ENCODE results near the gene TNFSF4. TPM values are rescaled to one million over a fixed set of nuclear protein-coding genes. Genes with fewer than 3 reads are reported as not detected.

Gene TNFSF4
- polyA plus RNA-seq, 1 donor from 2014 or later = 0.06 TPM

GRCh38 chr1:173224280-173224892 lies 17.3 kb upstream of the TNFSF4 start:
- peaks cover 0 to 6% (median 0%) of the 10 kb centered on the region in 3 donors for H3K4me1 Mint-ChIP-seq
- H3K27me3 Mint-ChIP-seq = no peaks in the 10 kb centered on the region
- H3K9me3 Mint-ChIP-seq = peaks cover 1 to 6% (median 5%) of the 10 kb centered on the region in 3 donors
- no peak overlapping the region for H3K4me3 Mint-ChIP-seq
- H3K27ac Mint-ChIP-seq = no peak overlapping the region
- H3K36me3 Mint-ChIP-seq = no peaks in the 10 kb centered on the region

- Mint-ChIP-seq H3K27me3 (no peaks in the 10 kb centered on the region), H3K4me1 (peaks cover 0 to 6% (median 0%) of the 10 kb centered on the region in 3 donors), H3K4me3 (no peak overlapping the region), H3K36me3 (no peaks in the 10 kb centered on the region), H3K9me3 (no peaks in the 10 kb centered on the region), H3K27ac (no peak overlapping the region)
These were observed 15.9 kb upstream of the TNFSF4 start for GRCh38 chr1:173223031-173223380.

GRCh38 chr1:173222149-173223030 lies 15.3 kb upstream of the TNFSF4 start:
- no peaks in the 10 kb centered on the region for H3K27me3 Mint-ChIP-seq
- no peak overlapping the region for H3K27ac Mint-ChIP-seq
- H3K36me3 Mint-ChIP-seq = no peaks in the 10 kb centered on the region
- no peaks in the 10 kb centered on the region for H3K9me3 Mint-ChIP-seq
- no peak overlapping the region for H3K4me3 Mint-ChIP-seq
- H3K4me1 Mint-ChIP-seq = peaks cover 0 to 6% (median 0%) of the 10 kb centered on the region in 3 donors

- Mint-ChIP-seq H3K36me3 (peaks cover 2% of the 10 kb centered on the region), H3K27ac (no peak overlapping the region), H3K27me3 (no peaks in the 10 kb centered on the region), H3K4me3 (no peak overlapping the region), H3K9me3 (no peaks in the 10 kb centered on the region), H3K4me1 (no peaks in the 10 kb centered on the region)
These were observed 13.0 kb upstream of the TNFSF4 start for GRCh38 chr1:173220157-173220556.

- no peaks in the 10 kb centered on the region for H3K27me3 Mint-ChIP-seq
- H3K4me1 Mint-ChIP-seq = peaks cover 0 to 3% (median 0%) of the 10 kb centered on the region in 3 donors
- H3K4me3 Mint-ChIP-seq = no peak overlapping the region
- peaks cover 2% of the 10 kb centered on the region for H3K36me3 Mint-ChIP-seq
- H3K27ac Mint-ChIP-seq = no peak overlapping the region
- H3K9me3 Mint-ChIP-seq = no peaks in the 10 kb centered on the region
These were observed 6.5 kb upstream of the TNFSF4 start for GRCh38 chr1:173213665-173214064.

GRCh38 chr1:173212952-173213491 lies 5.9 kb upstream of the TNFSF4 start:
- Mint-ChIP-seq H3K36me3 (peaks cover 2% of the 10 kb centered on the region), H3K9me3 (no peaks in the 10 kb centered on the region), H3K4me3 (no peak overlapping the region), H3K27ac (no peak overlapping the region), H3K27me3 (no peaks in the 10 kb centered on the region), H3K4me1 (peaks cover 0 to 3% (median 0%) of the 10 kb centered on the region in 3 donors)

- H3K9me3 Mint-ChIP-seq = no peaks in the 10 kb centered on the region
- no peak overlapping the region for H3K4me3 Mint-ChIP-seq
- peak overlapping the region in 1 of 3 donors; percentile 51 for H3K27ac Mint-ChIP-seq
- no peaks in the 10 kb centered on the region for H3K27me3 Mint-ChIP-seq
- H3K36me3 Mint-ChIP-seq = no peaks in the 10 kb centered on the region
- peaks cover 14 to 17% (median 16%) of the 10 kb centered on the region in 3 donors for H3K4me1 Mint-ChIP-seq
These were observed 3.6 kb upstream of the TNFSF4 start for GRCh38 chr1:173210716-173211231.

GRCh38 chr1:173210283-173210682 lies 3.2 kb upstream of the TNFSF4 start:
- no peaks in the 10 kb centered on the region for H3K9me3 Mint-ChIP-seq
- peak overlapping the region in 1 of 3 donors; percentile 51 for H3K27ac Mint-ChIP-seq
- no peaks in the 10 kb centered on the region for H3K27me3 Mint-ChIP-seq
- no peak overlapping the region for H3K4me3 Mint-ChIP-seq
- H3K4me1 Mint-ChIP-seq = peaks cover 18 to 22% (median 20%) of the 10 kb centered on the region in 3 donors
- H3K36me3 Mint-ChIP-seq = no peaks in the 10 kb centered on the region

GRCh38 chr1:173208868-173209267 lies 1.7 kb upstream of the TNFSF4 start:
- Mint-ChIP-seq H3K4me1 (peaks cover 20 to 27% (median 22%) of the 10 kb centered on the region in 3 donors), H3K4me3 (no peak overlapping the region), H3K27me3 (no peaks in the 10 kb centered on the region), H3K27ac (no peak overlapping the region), H3K9me3 (no peaks in the 10 kb centered on the region), H3K36me3 (no peaks in the 10 kb centered on the region)

GRCh38 chr1:173208146-173208545 lies 1.0 kb upstream of the TNFSF4 start:
- Mint-ChIP-seq H3K9me3 (no peaks in the 10 kb centered on the region), H3K36me3 (no peaks in the 10 kb centered on the region), H3K27ac (no peak overlapping the region), H3K4me1 (peaks cover 20 to 27% (median 22%) of the 10 kb centered on the region in 3 donors), H3K4me3 (no peak overlapping the region), H3K27me3 (no peaks in the 10 kb centered on the region)

- no peaks in the 10 kb centered on the region for H3K27me3 Mint-ChIP-seq
- peaks cover 19 to 32% (median 24%) of the 10 kb centered on the region in 3 donors for H3K4me1 Mint-ChIP-seq
- H3K9me3 Mint-ChIP-seq = no peaks in the 10 kb centered on the region
- peaks cover 1% of the 10 kb centered on the region for H3K36me3 Mint-ChIP-seq
- peak overlapping the region in 2 of 4 donors; percentile 38 to 81 for H3K4me3 Mint-ChIP-seq
- H3K27ac Mint-ChIP-seq = peak overlapping the region in 1 of 3 donors; percentile 55
These were observed 1.7 kb downstream of the TNFSF4 start for GRCh38 chr1:173205146-173206051.

GRCh38 chr1:173204693-173205092 lies 2.4 kb downstream of the TNFSF4 start:
- peaks cover 1% of the 10 kb centered on the region for H3K36me3 Mint-ChIP-seq
- no peak overlapping the region for H3K27ac Mint-ChIP-seq
- H3K4me3 Mint-ChIP-seq = no peak overlapping the region
- no peaks in the 10 kb centered on the region for H3K9me3 Mint-ChIP-seq
- peaks cover 19 to 32% (median 24%) of the 10 kb centered on the region in 3 donors for H3K4me1 Mint-ChIP-seq
- H3K27me3 Mint-ChIP-seq = no peaks in the 10 kb centered on the region

- Mint-ChIP-seq H3K9me3 (no peaks in the 10 kb centered on the region), H3K4me1 (peaks cover 19 to 32% (median 24%) of the 10 kb centered on the region in 3 donors), H3K4me3 (no peak overlapping the region), H3K27me3 (no peaks in the 10 kb centered on the region), H3K36me3 (peaks cover 1% of the 10 kb centered on the region), H3K27ac (no peak overlapping the region)
These were observed 4.5 kb downstream of the TNFSF4 start for GRCh38 chr1:173202424-173203145.

- Mint-ChIP-seq H3K9me3 (peaks cover 0 to 2% (median 0%) of the 10 kb centered on the region in 3 donors), H3K27ac (no peak overlapping the region), H3K27me3 (no peaks in the 10 kb centered on the region), H3K4me1 (peaks cover 19 to 26% (median 22%) of the 10 kb centered on the region in 3 donors), H3K36me3 (peaks cover 1% of the 10 kb centered on the region), H3K4me3 (no peak overlapping the region)
These were observed 5.2 kb downstream of the TNFSF4 start for GRCh38 chr1:173201969-173202368.
